Measurements from ENCODE around the gene MYO6.

The MYO6 gene

DNA sequence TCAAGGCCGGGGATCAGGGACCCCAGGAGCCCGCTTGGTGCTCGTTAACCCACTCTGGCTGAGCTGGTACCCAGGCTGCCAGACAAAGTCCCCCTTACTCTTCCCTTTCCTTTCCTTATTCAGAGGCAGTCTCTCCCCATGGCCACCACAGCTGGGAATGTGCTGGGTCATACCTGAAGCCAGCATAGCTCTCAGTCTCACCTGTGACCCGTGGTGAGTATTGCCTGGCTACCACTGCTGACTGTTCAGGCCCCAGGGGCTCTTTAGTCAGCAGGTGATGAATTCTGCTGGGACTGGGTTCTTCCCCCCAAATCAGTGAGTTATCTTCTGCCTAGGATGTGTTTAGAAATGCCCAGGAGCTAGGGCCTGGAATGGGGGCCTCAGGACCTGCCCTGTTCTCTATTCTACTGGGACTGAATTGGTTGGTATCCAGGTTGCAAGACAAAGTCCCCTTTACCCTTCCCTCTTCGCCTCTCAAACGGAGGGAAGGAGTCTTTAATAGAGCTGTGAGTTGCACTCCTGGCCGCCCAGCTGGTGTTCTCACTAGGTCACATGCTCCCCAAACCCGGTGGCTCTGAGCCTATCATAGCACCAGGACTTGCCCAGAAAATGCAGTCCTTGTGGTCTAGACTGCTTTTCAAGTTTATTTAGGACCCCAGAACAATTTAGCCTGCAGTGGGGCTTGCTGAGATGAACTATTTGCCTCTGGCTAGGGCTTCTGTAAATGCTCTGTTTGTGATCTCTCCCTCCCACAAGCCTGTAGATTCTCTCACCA lies 64.6 kb downstream of the MYO6 start:
- no peak for TF ChIP-seq TAF1 (IDR thresholded peaks at IDR 0.05; ENCODE audit: borderline replicate concordance, insufficient read depth, low read length)
- TF ChIP-seq SIN3A (IDR thresholded peaks at IDR 0.05; ENCODE audit: borderline replicate concordance, insufficient read depth, low read length), result no peak
- TF ChIP-seq POLR2AphosphoS5 (IDR thresholded peaks at IDR 0.05; ENCODE audit: low read depth, low read length), result no peak
- TF ChIP-seq FOXP2 (optimal IDR thresholded peaks at IDR 0.05; ENCODE audit: borderline replicate concordance, extremely low read depth, extremely low read length, insufficient read depth), result no peak
- TF ChIP-seq, protein P1, sequence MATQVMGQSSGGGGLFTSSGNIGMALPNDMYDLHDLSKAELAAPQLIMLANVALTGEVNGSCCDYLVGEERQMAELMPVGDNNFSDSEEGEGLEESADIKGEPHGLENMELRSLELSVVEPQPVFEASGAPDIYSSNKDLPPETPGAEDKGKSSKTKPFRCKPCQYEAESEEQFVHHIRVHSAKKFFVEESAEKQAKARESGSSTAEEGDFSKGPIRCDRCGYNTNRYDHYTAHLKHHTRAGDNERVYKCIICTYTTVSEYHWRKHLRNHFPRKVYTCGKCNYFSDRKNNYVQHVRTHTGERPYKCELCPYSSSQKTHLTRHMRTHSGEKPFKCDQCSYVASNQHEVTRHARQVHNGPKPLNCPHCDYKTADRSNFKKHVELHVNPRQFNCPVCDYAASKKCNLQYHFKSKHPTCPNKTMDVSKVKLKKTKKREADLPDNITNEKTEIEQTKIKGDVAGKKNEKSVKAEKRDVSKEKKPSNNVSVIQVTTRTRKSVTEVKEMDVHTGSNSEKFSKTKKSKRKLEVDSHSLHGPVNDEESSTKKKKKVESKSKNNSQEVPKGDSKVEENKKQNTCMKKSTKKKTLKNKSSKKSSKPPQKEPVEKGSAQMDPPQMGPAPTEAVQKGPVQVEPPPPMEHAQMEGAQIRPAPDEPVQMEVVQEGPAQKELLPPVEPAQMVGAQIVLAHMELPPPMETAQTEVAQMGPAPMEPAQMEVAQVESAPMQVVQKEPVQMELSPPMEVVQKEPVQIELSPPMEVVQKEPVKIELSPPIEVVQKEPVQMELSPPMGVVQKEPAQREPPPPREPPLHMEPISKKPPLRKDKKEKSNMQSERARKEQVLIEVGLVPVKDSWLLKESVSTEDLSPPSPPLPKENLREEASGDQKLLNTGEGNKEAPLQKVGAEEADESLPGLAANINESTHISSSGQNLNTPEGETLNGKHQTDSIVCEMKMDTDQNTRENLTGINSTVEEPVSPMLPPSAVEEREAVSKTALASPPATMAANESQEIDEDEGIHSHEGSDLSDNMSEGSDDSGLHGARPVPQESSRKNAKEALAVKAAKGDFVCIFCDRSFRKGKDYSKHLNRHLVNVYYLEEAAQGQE (IDR thresholded peaks at IDR 0.05; ENCODE audit: insufficient read depth in 1 of 2, low read depth in 2 of 2, low read length in 2 of 2), result no peak

DNA sequence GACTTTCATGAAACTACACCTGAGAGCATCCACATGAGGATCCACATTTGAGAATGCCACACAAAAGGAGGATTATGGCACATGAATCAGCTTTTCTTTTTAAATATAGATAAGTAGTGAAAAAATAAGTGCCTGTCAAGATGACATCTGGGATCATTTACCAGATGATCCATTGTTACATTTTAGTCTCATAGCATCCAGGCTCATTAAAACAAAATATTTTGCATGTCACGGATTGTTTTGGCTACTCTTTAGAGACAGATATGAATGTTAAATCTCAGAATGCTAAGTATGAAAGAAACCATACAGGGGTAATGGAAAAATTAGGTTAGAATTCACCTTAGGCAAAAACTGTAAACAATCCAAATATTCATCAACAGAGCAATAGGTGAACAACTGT lies 66.7 kb downstream of the MYO6 start:
- TF ChIP-seq POLR2AphosphoS5 (IDR thresholded peaks at IDR 0.05; ENCODE audit: low read depth, low read length) (no peak), TAF1 (IDR thresholded peaks at IDR 0.05; ENCODE audit: borderline replicate concordance, insufficient read depth, low read length) (no peak), SIN3A (IDR thresholded peaks at IDR 0.05; ENCODE audit: borderline replicate concordance, insufficient read depth, low read length) (no peak), FOXP2 (optimal IDR thresholded peaks at IDR 0.05; ENCODE audit: borderline replicate concordance, extremely low read depth, extremely low read length, insufficient read depth) (no peak)
- TF ChIP-seq, protein P1 (IDR thresholded peaks at IDR 0.05; ENCODE audit: insufficient read depth in 1 of 2, low read depth in 2 of 2, low read length in 2 of 2), result no peak

DNA sequence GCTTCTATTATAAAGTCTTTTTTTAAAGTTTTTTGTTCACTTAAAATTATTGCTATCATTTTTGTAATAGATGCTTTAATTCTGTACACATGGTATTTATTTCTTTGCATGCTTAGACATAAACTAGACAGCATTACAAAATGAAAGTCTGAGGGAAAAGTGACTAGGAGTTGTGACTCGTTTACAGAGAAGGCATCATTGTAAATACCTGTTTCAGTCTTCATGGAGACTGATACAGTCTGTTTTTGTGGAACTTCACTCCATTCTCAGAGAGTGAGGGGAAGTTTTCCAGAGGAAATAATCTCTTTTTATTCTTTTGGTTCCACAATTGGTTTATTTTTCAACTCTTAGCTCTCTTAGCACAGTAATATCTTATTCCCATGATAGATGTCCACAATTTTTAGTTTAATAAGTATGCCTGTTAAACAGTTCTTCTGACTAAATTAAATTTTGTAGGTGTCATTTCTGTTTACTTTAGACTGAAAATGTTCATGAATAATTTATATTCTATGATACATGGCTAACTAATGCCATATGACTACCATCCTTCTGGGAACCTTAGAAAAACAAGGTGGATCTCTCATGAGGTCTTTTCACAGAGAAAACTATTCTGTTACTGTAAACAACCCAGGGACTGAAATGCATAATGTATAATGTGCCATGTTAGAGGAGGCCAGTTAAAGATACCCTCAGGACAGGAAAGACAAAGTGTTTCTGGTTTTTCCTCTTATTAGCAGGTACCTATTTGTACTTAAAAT lies 69.2 kb downstream of the MYO6 start:
- no peak for TF ChIP-seq TAF1 (IDR thresholded peaks at IDR 0.05; ENCODE audit: borderline replicate concordance, insufficient read depth, low read length)
- TF ChIP-seq FOXP2 (optimal IDR thresholded peaks at IDR 0.05; ENCODE audit: borderline replicate concordance, extremely low read depth, extremely low read length, insufficient read depth), result no peak

DNA sequence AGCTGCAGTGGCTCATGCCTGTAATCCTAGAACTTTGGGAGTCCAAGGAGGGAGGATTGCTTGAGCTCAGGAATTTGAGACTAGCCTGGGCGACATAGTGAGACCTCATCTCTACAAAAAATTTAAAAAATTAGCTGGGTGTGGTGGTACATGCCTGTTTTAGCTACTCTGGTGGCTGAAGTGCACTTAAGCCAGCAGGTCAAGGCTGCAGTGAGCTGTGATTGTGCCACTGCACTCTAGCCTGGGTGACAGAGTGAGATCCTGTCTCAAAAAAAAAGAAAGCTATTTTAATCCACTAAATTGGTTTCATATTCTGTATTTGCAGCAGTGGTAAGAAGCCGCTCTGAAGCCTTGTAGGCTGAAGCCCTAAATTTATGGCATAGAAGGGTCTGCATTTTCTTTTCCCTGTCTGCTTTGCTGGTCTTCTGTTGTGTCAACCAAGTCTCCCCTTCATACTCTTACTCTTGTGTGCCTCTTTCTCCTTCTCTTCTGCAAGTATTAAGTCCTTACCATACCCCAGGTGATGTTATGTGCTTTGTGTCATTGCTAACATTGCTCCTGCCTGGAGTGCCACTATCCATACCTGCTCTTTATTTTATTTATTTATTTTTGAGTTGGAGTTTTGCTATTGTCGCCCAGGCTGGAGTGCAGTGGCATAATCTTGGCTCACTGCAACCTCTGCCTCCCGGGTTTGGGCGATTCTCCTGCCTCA lies 70.9 kb downstream of the MYO6 start:
- TF ChIP-seq POLR2AphosphoS5 (IDR thresholded peaks at IDR 0.05; ENCODE audit: low read depth, low read length) (no peak), TAF1 (IDR thresholded peaks at IDR 0.05; ENCODE audit: borderline replicate concordance, insufficient read depth, low read length) (no peak), FOXP2 (optimal IDR thresholded peaks at IDR 0.05; ENCODE audit: borderline replicate concordance, extremely low read depth, extremely low read length, insufficient read depth) (no peak), SIN3A (IDR thresholded peaks at IDR 0.05; ENCODE audit: borderline replicate concordance, insufficient read depth, low read length) (no peak)
- TF ChIP-seq, protein P1 (IDR thresholded peaks at IDR 0.05; ENCODE audit: insufficient read depth in 1 of 2, low read depth in 2 of 2, low read length in 2 of 2), result no peak

DNA sequence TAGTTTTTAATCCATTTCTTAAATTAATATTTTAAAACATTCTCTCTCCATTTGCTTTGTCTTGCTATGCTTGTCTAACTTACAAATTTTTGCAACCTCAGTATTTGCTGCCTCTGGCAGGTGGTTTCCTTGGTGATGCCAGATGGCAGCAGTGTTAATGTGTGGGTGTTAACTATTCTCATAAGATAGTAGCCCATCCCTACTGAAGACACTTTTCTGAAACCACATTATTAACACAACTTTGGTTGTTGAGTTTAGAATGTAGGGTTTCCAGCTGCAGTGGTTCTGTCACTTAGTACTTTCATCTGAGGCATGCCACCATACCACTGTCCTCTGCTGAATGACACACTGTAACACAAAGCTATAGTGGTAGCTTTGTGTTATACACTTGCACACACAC lies 75.1 kb downstream of the MYO6 start:
- TF ChIP-seq, protein P1 (IDR thresholded peaks at IDR 0.05; ENCODE audit: insufficient read depth in 1 of 2, low read depth in 2 of 2, low read length in 2 of 2), result no peak
- TF ChIP-seq SIN3A (IDR thresholded peaks at IDR 0.05; ENCODE audit: borderline replicate concordance, insufficient read depth, low read length), result no peak
- TF ChIP-seq TAF1 (IDR thresholded peaks at IDR 0.05; ENCODE audit: borderline replicate concordance, insufficient read depth, low read length), result no peak
- TF ChIP-seq POLR2AphosphoS5 (IDR thresholded peaks at IDR 0.05; ENCODE audit: low read depth, low read length), result no peak
- no peak for TF ChIP-seq FOXP2 (optimal IDR thresholded peaks at IDR 0.05; ENCODE audit: borderline replicate concordance, extremely low read depth, extremely low read length, insufficient read depth)

Data from PFSK-1 (cell line).